C4-2B (cell line): ENCODE measurements around the gene ATP8B3.

Source experiments
- ZFX ChIP-seq: fragments of 450-650 bp; IDR thresholded peaks from 2 replicates; pipeline ENCODE4 v1.6.1; 2017
- TF ChIP-seq, protein P1 (sequence below): fragments of 450-650 bp; conservative IDR thresholded peaks from 2 replicates; pipeline ENCODE4 v1.5.1; 2017; ENCODE audit warnings: mild to moderate bottlenecking

DNA sequence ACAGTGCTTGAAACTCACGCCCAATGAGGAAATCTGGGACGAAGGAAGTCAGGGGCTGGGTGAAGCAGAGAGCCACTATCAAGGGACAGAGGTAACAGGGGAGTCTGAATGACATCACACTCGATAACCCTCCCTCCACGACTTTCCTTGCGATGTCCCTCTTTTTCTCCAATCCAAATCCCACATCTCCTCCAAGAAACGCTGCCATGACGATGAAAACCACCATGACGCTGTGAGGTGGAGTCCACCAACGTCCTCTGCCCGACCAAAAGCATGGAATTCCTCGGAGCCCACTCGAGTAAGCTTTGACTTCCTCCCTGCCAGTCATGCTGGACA, 35.2 kb upstream of the ATP8B3 start:
- TF ChIP-seq, protein P1, sequence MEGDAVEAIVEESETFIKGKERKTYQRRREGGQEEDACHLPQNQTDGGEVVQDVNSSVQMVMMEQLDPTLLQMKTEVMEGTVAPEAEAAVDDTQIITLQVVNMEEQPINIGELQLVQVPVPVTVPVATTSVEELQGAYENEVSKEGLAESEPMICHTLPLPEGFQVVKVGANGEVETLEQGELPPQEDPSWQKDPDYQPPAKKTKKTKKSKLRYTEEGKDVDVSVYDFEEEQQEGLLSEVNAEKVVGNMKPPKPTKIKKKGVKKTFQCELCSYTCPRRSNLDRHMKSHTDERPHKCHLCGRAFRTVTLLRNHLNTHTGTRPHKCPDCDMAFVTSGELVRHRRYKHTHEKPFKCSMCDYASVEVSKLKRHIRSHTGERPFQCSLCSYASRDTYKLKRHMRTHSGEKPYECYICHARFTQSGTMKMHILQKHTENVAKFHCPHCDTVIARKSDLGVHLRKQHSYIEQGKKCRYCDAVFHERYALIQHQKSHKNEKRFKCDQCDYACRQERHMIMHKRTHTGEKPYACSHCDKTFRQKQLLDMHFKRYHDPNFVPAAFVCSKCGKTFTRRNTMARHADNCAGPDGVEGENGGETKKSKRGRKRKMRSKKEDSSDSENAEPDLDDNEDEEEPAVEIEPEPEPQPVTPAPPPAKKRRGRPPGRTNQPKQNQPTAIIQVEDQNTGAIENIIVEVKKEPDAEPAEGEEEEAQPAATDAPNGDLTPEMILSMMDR = no peak
- TF ChIP-seq ZFX = no peak
